IPS-NIHi7 (cell line): Measurements from ENCODE around the gene KSR1.
"Not testable (repeated sequence)": the region's sequence is repeated elsewhere in the genome, so short reads cannot be mapped to it uniquely, and the experiment has no call there.

ENCODE experiments used
- DNase-seq: peaks from one replicate; pipeline ENCODE4 v3.0.0; 2012; ENCODE audit warnings: mixed read lengths; ENCODE audit errors: extremely low spot score

The KSR1 gene

GRCh38 chr17:27494192-27495091 is 38.2 kb downstream of the KSR1 start:
- DNase-seq, result peak; percentile 51

DNA sequence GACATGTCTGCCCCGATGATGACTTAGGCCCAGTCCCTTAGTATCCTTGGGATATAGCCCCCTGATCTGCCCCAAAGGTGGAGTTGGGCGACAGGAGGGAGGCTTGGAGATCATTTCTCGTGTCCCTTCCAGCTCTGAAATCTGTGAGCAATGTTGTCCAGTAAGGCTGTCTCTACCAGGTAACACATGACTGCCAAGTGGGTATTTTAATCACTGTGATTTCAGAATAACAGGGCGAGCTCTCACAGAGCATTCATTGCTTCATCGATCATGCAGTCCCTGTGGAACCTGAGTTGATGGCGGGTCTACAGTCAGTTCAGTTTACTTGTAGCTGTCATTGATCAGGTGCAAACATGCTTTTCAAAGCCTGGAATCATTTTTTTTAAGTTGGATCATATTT is 39.2 kb downstream of the KSR1 start:
- no peak for DNase-seq

- DNase-seq, result no peak
These were observed 39.8 kb downstream of the KSR1 start for GRCh38 chr17:27496005-27496404.

GRCh38 chr17:27496437-27496943 is 40.2 kb downstream of the KSR1 start:
- DNase-seq, result peak; percentile 65

DNA sequence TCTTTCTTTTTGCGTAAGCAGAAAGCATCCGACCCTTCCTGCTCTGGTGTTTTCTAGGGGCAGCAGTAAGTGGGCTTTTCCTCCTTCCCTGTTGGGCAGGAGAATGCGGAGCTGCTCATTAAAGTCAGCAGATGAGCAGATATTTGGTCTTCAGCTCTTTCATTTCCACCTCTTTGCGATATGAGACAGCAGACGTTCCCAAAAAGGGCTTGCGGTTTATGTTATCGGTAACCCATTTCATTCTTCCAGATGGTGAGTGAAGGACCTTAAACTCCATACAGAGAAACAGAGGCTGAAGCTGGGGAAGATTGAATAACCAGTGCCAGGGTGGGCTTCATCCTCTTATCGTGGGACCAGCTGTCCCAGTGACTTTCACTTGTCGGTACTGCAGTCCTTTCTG is 40.7 kb downstream of the KSR1 start:
- no peak for DNase-seq

DNA sequence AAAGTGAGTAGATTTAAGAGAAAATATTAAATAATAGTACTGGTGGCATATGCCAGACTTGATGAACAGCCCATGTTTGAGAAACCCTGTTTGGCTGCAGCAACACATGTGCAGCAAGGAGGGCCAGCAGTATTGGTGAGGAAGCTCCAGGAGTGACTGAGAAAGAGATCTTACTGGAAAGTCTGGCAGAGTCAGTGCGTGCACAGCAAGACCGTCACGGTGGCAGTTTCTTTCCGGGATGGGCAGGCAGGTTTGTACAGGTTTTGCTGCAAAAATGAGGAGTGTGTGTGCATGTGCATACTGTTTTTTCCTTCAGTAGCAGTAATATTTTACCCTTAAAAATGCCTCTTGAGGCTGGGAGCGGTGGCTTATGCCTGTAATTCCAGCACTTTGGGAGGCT is 41.4 kb downstream of the KSR1 start:
- no peak for DNase-seq

DNA sequence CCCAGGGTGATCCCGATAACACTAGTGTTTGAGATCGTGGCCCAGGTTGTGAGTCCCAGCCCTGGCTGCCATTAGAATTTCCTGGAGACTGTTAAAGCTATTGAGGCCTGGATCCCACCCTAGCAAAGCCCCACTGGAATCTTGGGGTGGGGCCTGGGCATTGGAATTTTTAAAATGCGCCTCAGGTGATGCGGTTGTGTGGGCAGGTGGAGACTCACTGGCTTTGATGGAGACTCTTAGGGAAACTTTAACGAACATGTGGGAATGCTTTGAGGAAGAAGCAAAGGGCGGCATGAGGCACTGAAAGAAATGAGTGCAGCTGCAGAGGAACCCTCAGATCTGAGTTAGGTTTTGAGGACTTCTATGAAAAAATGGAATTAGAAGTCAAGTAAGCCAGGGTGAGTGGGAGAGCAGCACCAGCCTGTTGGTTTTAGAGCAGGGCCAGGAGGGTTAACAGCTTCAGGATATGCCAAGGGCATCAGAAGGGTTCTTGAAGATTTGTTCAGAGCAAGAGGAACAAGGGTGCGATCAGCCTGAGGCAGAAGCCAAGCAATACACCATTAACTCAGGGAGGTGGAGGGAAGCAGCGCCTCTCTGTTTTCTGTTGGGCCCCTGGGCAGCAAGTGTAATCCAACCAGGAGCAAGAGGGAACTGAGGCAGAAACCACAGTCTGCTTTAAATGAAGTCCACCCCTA is 42.5 kb downstream of the KSR1 start:
- no peak for DNase-seq

DNA sequence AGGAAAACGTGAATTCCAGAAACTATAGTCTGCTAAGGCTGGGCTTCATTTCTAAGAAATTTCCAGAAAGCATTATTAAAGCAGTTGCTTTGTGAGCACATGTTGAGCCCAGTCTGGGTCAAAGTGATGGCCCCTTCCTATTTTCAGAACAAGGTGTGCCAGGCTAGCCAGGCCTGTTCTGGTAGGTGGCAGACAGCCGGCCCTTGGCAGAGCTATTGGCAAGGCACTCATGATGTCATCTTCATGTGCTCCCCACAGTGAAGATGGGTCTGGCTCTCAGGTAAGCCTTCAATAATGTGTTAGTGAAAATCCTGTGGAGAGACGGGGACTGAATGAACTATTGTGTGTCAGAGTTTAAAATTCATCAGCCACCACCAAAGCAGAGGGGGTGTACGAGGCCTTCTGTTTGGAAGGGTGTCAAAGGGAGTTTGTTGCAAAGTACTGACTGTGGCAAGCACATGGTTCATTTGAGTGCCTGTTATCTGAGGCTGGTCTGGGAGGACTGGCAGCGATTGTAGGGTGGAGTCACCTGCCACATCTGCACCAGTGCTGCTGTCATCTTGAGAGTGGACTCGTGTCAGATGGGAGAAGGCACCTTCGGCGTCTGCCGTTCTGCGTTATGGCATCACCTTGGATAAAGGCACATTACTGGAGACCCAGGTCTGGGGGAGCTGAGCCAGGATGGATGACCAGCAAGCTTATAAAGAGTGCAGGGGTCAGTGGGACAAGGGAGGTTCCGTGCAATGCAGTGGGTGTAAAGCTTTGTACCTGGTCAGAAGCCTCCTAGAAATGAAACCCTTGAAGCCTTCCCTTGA is 43.4 kb downstream of the KSR1 start:
- no peak for DNase-seq

DNA sequence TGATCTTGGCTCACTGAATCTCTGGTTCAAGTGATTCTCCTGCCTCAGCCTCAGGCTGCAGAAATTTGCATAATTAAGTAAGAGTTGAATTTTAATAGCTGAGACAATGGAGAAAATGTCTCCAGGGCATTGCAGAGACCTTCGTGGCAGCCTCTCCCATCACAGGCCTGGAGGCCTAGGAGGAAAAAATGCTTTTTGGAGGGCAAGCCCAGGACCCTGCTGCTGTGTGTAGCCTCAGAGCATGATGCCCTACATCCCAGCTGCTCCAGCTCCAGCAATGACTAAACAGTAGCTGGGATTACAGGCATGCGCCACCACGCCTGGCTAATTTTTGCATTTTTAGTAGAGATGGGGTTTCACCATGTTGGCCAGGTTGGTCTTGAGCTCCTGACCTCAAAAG is 45.1 kb downstream of the KSR1 start:
- DNase-seq, result not testable (repeated sequence)

DNA sequence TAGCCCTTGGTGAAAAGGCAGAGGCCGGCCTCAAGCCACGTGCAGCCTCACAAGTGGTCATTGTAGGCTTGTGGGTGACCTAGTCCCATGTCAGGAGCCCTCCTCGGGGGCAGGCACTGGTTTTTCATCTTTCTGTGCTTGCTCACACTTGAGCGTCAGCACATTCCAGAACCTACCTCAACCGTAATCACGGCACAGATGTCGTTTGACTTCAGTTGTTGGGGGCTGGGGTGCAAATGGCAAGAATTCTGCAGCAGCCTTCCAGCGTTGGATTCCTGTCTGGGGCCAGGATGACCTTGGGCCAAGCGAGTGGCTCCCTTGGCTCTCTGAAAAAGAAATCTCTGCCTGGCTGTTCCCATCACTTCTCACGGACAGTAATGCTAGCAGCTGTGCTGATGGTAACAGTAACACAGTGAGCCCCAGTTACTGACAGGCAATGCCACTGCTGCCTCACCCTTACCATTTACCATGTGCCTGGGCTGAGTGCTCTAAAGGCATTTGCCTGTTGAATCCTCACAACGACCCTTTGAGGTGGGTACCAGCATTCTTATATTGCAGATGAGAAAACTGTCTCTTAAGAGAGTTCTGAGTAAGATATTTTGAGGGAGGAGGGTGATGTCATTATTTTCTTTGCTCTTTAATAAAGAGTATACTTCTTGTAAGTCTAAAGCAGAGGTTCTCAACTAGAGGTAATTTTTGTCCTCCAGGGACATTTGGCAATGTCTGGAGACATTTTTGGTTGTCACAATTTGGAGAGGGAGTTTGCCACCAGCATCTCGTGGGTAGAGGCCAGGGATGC is 46.5 kb downstream of the KSR1 start:
- DNase-seq, result no peak

DNA sequence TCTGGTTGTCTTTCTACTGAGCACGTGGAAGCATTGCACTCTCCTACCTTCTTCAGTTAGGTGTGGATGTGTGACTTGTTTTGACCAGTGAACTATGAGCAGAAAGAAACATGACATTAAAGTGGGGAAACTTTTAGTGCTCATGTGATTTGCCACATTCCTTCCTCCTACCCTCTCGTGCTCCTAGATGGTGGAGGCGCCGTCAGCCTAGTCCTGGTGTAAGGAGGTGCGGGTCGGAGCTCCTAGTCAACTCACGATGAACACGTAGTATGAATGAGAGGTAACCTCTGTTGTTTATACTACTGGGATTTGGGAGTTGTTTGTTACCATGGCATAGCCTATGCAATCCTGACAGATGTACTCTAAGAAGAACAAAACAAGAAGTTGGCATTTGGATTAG is 47.4 kb downstream of the KSR1 start:
- DNase-seq, result no peak

GRCh38 chr17:27504188-27504995 is 48.1 kb downstream of the KSR1 start:
- no peak for DNase-seq

DNA sequence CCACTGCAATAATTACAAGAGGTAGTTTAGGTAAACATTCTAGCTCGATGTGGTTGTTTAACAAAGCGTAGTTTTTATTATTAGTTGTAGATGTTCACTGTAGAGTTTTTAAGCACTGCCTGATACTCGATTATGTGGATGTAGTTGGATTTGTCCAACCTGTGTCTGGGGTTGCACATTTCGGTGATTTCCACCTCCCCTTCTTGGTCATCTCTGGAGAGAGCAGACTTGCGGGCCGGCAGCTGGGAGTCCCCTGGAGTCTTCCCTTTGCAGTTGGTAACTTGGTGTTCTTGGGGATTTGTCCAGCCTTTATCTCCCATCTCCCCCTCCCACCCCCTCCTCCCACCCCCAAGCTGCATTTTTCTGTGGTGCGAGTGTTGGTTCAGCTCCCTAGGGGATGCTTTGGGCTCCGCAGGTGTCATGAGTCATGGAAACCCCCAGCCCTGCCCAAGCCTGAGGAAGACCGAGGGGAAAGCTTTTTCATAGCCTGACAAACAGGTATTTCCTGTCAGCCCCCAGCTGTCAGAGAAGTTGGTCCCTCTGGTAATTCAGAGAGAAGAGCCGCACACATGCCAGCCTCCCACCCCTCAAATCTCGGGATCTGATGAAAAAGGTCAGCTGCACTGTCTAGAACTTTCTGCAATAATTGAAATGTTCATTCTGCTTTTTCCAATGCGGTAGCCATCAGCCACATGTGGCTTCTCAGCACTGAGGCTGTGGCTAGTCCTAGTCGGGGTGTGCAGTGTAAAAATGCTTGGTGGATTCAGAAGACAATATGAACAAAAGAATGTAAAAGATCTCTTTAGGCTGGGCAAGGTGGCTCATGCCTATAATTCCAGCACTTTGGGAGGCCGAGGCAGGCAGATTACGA is 50.3 kb downstream of the KSR1 start:
- DNase-seq, result peak; percentile 86

DNA sequence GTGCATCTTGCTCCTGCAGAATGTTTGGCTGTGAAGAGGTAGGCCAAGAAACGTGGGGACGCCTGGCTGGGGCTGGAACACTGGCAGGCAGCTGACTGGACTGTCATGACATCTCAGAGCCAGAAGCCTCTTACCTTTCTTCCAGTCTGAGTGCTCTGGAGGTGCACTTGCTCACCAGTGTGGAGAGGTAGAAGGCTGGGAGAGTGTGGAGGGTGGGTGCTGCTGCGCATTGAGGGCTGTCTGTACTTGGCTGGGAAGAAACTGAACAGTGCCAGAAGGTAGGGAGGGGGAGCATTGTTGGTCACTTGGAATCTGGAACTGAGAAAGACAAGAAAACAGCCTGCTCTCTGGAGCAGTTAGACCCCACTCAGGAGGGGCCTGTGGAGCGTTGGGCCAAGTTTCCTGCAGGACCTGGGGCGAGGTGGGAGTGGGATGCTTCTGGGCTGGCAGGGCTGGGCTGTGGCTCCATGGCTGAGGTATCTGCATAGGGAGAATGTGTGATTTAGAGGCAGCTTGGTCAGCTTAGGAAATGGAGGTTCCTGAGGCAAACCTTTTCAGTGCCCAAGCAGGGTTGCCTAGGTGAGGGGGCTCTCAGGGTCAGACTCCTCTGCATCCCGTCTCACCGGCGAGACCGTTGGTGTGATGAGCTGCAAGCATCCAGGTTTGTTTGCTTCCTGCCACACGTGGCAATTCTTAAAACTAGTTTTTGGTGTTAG is 55.1 kb downstream of the KSR1 start:
- no peak for DNase-seq

DNA sequence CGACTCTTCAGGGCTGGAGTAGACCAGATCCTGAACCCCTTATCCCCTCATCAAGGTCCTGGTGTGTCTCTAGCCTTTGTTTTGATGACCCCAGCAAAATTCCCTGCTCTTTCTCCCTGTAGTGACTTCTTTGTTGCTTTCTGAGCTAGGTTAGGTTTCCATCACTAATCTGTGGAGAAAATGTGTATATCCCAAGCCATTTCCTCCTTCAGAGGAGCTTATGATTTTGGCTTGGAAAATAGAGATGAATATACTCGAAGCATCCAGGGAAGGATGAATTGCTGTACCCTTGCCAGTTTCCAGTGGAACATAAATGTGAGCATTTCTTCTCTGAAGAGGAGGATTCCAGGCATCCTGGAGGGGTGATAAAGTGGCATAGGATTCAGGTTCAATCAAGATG is 55.8 kb downstream of the KSR1 start:
- no peak for DNase-seq

- DNase-seq, result no peak
These were observed 56.5 kb downstream of the KSR1 start for GRCh38 chr17:27512511-27513346.

DNA sequence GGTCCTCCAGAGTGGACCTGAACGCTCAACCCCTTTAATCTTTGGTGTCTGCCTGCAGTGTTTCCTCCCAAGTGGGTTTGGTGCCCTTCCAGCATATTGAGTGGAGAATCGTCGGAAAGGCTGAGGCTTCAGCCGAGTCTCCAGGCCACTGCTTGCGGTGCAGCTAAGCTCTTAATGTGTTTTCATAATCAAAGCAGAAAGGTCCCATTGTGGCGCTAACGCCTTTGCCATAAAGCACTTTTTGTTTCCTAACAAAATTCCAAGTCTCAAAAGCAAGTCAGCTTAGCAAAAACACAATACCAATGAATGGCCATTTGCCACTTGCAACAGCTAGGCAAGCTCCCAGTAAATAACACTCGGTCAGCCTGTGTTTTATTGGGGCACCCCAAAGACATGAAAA is 57.6 kb downstream of the KSR1 start:
- no peak for DNase-seq
